HL-60 (cell line): Measurements from ENCODE around the gene GFRA4.
"Not testable (repeated sequence)": the region's sequence is repeated elsewhere in the genome, so short reads cannot be mapped to it uniquely, and the experiment has no call there.

ENCODE experiments used
- DNase-seq, 2 experiments: peaks; one replicate each; pipeline ENCODE4 v3.0.0-alpha.2; 2010 to 2020; ENCODE audit warnings: low read depth in 1 of 2, low spot score in 1 of 2
- H3K27ac ChIP-seq: fragments of 250-450 bp; sonication (Bioruptor Pico); replicated peaks from 2 replicates; pipeline ENCODE4 v1.5.1; 2020; ENCODE audit warnings: mild to moderate bottlenecking, moderate library complexity
- H3K27me3 ChIP-seq: fragments of 250-450 bp; sonication (Bioruptor Pico); 2 replicates; pipeline ENCODE4 v1.5.1; 2021; ENCODE audit warnings: mild to moderate bottlenecking, moderate library complexity; ENCODE audit not compliant: insufficient read depth, poor library complexity, severe bottlenecking
- H3K4me3 ChIP-seq: replicated peaks from 2 replicates; pipeline ENCODE4 v1.5.1; 2011; ENCODE audit warnings: mild to moderate bottlenecking, control low read depth, low read length; ENCODE audit not compliant: insufficient read depth
- CTCF ChIP-seq: IDR thresholded peaks from one replicate; pipeline ENCODE4 v1.5.1; 2011; ENCODE audit warnings: low read length, control low read depth, inconsistent platforms; ENCODE audit not compliant: insufficient read depth
- GABPA ChIP-seq: IDR thresholded peaks from 2 replicates; pipeline ENCODE4 v1.6.1; 2012; ENCODE audit warnings: low read depth
- POLR2AphosphoS5 ChIP-seq: IDR thresholded peaks from 2 replicates; pipeline ENCODE4 v1.6.1; 2012; ENCODE audit warnings: low read depth
- REST ChIP-seq: IDR thresholded peaks from 2 replicates; pipeline ENCODE4 v1.6.1; 2012; ENCODE audit warnings: low read depth; ENCODE audit not compliant: insufficient replicate concordance
- SPI1 ChIP-seq: IDR thresholded peaks from 2 replicates; pipeline ENCODE4 v1.6.1; 2012; ENCODE audit warnings: low read depth, mild to moderate bottlenecking, borderline replicate concordance

The GFRA4 gene

GRCh38 chr20:3622406-3622805 lies 40.8 kb downstream of the GFRA4 start:
- no peak for DNase-seq
- Histone ChIP-seq H3K27ac (no peak overlapping the region), H3K4me3 (no peak overlapping the region), H3K27me3 (no peaks in the 10 kb centered on the region)
- no peak for TF ChIP-seq GABPA
- no peak for TF ChIP-seq REST
- no peak for TF ChIP-seq SPI1
- no peak for TF ChIP-seq CTCF
- TF ChIP-seq POLR2AphosphoS5 = no peak

GRCh38 chr20:3621111-3621510 lies 42.1 kb downstream of the GFRA4 start:
- Histone ChIP-seq H3K27me3 (no peaks in the 10 kb centered on the region), H3K4me3 (no peak overlapping the region), H3K27ac (no peak overlapping the region)
- TF ChIP-seq GABPA (no peak), SPI1 (peak; percentile 92)
- peak; percentile 2 to 72 for DNase-seq

GRCh38 chr20:3616250-3616649 lies 46.9 kb downstream of the GFRA4 start:
- no peak overlapping the region for H3K27ac ChIP-seq
- H3K4me3 ChIP-seq = no peak overlapping the region
- TF ChIP-seq POLR2AphosphoS5 = no peak
- no peak for TF ChIP-seq REST
- TF ChIP-seq SPI1 = no peak
- no peak for TF ChIP-seq GABPA
- TF ChIP-seq CTCF = no peak
- DNase-seq = no peak
- H3K27me3 ChIP-seq = no peaks in the 10 kb centered on the region

- peak in 1 of 2 experiments; percentile 7 for DNase-seq
- H3K27ac ChIP-seq, H3K4me3 ChIP-seq, H3K27me3 ChIP-seq: not testable (repeated sequence)
Observed at GRCh38 chr20:3615171-3615840, 47.9 kb downstream of the GFRA4 start.

- Histone ChIP-seq H3K4me3 (no peak overlapping the region), H3K27ac (no peak overlapping the region), H3K27me3 (no peaks in the 10 kb centered on the region)
- TF ChIP-seq GABPA (no peak), REST (no peak), CTCF (no peak), POLR2AphosphoS5 (no peak), SPI1 (no peak)
- DNase-seq = no peak
Observed at GRCh38 chr20:3614466-3614865, 48.7 kb downstream of the GFRA4 start.
